ENCODE measurements around the gene GZMM. TPM values are rescaled to one million over a fixed set of nuclear protein-coding genes. Genes with fewer than 3 reads are reported as not detected.
A peak's percentile ranks its signal among the peaks of the same experiment; 100 is the strongest.

GZMM gene
- total and polyA plus RNA-seq, 2 experiments from 2014 or later: 0.29 TPM; not detected in 1

DNA sequence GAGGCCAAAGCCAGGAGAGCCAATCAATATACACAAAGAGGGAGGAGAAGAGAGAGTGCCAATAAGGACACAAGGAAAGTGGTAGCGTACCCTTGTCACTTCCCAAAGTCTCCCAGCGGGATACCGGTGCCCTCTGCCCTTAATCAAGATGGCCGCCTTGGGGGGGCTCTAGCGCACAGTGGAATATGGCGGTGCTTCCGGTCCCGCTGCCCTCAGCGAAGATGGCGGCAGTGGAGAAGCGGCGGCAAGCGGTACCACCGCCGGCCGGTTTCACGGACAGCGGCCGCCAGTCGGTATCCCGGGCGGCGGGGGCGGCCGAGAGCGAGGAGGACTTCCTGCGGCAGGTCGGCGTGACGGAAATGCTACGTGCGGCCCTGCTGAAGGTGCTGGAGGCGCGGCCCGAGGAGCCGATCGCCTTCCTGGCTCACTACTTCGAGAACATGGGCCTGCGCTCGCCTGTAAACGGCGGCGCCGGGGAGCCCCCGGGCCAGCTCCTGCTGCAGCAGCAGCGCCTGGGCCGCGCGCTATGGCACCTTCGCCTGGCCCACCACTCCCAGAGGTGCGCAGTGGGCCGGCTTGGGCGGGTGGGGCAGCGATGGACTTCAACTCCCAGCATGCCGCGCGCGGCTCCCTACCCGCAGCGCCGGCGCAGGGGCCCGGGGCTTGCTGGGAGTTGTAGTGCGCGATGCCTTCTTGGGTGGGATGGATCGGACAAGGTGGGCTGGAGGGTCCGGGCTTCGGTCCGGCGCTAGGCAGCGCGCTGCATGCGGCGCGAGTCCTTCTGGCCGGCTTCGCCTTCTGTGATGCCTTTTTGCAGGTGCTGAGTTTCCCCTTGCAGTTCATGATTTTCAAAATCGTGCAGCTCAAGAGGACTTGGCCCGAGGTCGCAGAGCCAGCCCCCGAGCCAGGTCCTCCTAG is 36.3 kb upstream of the GZMM start, which contains the start of gene TPGS1:
Gene TPGS1, plus strand, starts transcription at position 212 of the 918 bp plus-strand sequence. Its CDS starts 10 bp downstream, at position 222.
- Mint-ChIP-seq H3K9me3 (peaks cover 12% of the 10 kb centered on the region), H3K4me1 (peaks cover 20% of the 10 kb centered on the region), H3K27ac (peak within 1 kb of the TSS; percentile 100), H3K36me3 (ENCODE audit: low read depth) (peaks cover 19% of the 10 kb centered on the region), H3K4me3 (peak within 1 kb of the TSS; percentile 85), H3K27me3 (ENCODE audit: insufficient read depth, low read depth, poor library complexity) (peaks cover 23% of the 10 kb centered on the region)
- Histone ChIP-seq H3K4me2 (peak within 1 kb of the TSS; percentile 98), H3K79me2 (replicated peaks; ENCODE audit: insufficient read depth) (no peaks in the 10 kb centered on the region), H3K4me1 (ENCODE audit: insufficient read depth) (peaks cover 13% of the 10 kb centered on the region; the same call in 1 of the 2 replicates), H3K4me3 (peak within 1 kb of the TSS; percentile 81), H3K27me3 (ENCODE audit: insufficient read depth) (no peaks in the 10 kb centered on the region), H2AFZ (peak within 1 kb of the TSS; percentile 91), H3K36me3 (ENCODE audit: insufficient read depth) (no peaks in the 10 kb centered on the region; the same call in 1 of the 2 replicates), H3F3A (replicated peaks; ENCODE audit: low read depth) (0 out of 2 replicates have a peak, but pooled peaks cover 14% of the 10 kb centered on the region), H4K20me1 (replicated peaks; ENCODE audit: insufficient read depth) (no peaks in the 10 kb centered on the region), H3K27ac (ENCODE audit: low read depth) (peak within 1 kb of the TSS; percentile 93), H3K9me2 (ENCODE audit: insufficient read depth) (no peaks in the 10 kb centered on the region)
- ATAC-seq (peak; percentile 62), DNase-seq (ENCODE audit: low spot score) (peak; percentile 93)
- TF ChIP-seq, protein P1, sequence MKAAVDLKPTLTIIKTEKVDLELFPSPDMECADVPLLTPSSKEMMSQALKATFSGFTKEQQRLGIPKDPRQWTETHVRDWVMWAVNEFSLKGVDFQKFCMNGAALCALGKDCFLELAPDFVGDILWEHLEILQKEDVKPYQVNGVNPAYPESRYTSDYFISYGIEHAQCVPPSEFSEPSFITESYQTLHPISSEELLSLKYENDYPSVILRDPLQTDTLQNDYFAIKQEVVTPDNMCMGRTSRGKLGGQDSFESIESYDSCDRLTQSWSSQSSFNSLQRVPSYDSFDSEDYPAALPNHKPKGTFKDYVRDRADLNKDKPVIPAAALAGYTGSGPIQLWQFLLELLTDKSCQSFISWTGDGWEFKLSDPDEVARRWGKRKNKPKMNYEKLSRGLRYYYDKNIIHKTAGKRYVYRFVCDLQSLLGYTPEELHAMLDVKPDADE (IDR thresholded peaks at IDR 0.05): peak; percentile 97
- TF ChIP-seq, protein P2, sequence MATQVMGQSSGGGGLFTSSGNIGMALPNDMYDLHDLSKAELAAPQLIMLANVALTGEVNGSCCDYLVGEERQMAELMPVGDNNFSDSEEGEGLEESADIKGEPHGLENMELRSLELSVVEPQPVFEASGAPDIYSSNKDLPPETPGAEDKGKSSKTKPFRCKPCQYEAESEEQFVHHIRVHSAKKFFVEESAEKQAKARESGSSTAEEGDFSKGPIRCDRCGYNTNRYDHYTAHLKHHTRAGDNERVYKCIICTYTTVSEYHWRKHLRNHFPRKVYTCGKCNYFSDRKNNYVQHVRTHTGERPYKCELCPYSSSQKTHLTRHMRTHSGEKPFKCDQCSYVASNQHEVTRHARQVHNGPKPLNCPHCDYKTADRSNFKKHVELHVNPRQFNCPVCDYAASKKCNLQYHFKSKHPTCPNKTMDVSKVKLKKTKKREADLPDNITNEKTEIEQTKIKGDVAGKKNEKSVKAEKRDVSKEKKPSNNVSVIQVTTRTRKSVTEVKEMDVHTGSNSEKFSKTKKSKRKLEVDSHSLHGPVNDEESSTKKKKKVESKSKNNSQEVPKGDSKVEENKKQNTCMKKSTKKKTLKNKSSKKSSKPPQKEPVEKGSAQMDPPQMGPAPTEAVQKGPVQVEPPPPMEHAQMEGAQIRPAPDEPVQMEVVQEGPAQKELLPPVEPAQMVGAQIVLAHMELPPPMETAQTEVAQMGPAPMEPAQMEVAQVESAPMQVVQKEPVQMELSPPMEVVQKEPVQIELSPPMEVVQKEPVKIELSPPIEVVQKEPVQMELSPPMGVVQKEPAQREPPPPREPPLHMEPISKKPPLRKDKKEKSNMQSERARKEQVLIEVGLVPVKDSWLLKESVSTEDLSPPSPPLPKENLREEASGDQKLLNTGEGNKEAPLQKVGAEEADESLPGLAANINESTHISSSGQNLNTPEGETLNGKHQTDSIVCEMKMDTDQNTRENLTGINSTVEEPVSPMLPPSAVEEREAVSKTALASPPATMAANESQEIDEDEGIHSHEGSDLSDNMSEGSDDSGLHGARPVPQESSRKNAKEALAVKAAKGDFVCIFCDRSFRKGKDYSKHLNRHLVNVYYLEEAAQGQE (IDR thresholded peaks at IDR 0.05; ENCODE audit: unreplicated experiment): no peak
- peak; percentile 26; the same call in 1 of the 2 replicates for TF ChIP-seq POLR2AphosphoS5 (IDR thresholded peaks at IDR 0.05; ENCODE audit: low read depth)
- TF ChIP-seq EZH2phosphoT487 (IDR thresholded peaks at IDR 0.05; ENCODE audit: unreplicated experiment): no peak
- TF ChIP-seq, protein P3, sequence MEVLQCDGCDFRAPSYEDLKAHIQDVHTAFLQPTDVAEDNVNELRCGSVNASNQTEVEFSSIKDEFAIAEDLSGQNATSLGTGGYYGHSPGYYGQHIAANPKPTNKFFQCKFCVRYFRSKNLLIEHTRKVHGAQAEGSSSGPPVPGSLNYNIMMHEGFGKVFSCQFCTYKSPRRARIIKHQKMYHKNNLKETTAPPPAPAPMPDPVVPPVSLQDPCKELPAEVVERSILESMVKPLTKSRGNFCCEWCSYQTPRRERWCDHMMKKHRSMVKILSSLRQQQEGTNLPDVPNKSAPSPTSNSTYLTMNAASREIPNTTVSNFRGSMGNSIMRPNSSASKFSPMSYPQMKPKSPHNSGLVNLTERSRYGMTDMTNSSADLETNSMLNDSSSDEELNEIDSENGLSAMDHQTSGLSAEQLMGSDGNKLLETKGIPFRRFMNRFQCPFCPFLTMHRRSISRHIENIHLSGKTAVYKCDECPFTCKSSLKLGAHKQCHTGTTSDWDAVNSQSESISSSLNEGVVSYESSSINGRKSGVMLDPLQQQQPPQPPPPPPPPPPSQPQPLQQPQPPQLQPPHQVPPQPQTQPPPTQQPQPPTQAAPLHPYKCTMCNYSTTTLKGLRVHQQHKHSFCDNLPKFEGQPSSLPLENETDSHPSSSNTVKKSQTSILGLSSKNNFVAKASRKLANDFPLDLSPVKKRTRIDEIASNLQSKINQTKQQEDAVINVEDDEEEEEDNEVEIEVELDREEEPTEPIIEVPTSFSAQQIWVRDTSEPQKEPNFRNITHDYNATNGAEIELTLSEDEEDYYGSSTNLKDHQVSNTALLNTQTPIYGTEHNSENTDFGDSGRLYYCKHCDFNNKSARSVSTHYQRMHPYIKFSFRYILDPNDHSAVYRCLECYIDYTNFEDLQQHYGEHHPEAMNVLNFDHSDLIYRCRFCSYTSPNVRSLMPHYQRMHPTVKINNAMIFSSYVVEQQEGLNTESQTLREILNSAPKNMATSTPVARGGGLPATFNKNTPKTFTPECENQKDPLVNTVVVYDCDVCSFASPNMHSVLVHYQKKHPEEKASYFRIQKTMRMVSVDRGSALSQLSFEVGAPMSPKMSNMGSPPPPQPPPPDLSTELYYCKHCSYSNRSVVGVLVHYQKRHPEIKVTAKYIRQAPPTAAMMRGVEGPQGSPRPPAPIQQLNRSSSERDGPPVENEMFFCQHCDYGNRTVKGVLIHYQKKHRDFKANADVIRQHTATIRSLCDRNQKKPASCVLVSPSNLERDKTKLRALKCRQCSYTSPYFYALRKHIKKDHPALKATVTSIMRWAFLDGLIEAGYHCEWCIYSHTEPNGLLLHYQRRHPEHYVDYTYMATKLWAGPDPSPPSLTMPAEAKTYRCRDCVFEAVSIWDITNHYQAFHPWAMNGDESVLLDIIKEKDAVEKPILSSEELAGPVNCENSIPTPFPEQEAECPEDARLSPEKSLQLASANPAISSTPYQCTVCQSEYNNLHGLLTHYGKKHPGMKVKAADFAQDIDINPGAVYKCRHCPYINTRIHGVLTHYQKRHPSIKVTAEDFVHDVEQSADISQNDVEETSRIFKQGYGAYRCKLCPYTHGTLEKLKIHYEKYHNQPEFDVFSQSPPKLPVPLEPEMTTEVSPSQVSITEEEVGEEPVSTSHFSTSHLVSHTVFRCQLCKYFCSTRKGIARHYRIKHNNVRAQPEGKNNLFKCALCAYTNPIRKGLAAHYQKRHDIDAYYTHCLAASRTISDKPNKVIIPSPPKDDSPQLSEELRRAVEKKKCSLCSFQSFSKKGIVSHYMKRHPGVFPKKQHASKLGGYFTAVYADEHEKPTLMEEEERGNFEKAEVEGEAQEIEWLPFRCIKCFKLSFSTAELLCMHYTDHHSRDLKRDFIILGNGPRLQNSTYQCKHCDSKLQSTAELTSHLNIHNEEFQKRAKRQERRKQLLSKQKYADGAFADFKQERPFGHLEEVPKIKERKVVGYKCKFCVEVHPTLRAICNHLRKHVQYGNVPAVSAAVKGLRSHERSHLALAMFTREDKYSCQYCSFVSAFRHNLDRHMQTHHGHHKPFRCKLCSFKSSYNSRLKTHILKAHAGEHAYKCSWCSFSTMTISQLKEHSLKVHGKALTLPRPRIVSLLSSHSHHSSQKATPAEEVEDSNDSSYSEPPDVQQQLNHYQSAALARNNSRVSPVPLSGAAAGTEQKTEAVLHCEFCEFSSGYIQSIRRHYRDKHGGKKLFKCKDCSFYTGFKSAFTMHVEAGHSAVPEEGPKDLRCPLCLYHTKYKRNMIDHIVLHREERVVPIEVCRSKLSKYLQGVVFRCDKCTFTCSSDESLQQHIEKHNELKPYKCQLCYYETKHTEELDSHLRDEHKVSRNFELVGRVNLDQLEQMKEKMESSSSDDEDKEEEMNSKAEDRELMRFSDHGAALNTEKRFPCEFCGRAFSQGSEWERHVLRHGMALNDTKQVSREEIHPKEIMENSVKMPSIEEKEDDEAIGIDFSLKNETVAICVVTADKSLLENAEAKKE (CRISPR knock-in tag; IDR thresholded peaks at IDR 0.05): no peak
- TF ChIP-seq JUNB (IDR thresholded peaks at IDR 0.05; ENCODE audit: unreplicated experiment): no peak
- TF ChIP-seq ZNF114 (CRISPR knock-in tag; IDR thresholded peaks at IDR 0.05): no peak; the same call in 1 of the 2 replicates
- no peak for TF ChIP-seq ZNF331 (CRISPR knock-in tag; IDR thresholded peaks at IDR 0.05; ENCODE audit: low read depth)
- TF ChIP-seq CREB1 (CRISPR knock-in tag; IDR thresholded peaks at IDR 0.05; ENCODE audit: low read depth): peak; percentile 60
- TF ChIP-seq EZH2 (IDR thresholded peaks at IDR 0.05; ENCODE audit: low read depth, unreplicated experiment): no peak
- no peak for TF ChIP-seq STAT1 (IDR thresholded peaks at IDR 0.05; ENCODE audit: unreplicated experiment)

All from GM23338 (cell line).